Activated effector memory CD4-positive, alpha-beta T cell treated with anti-CD3 and anti-CD28 coated beads, Interleukin-2, amount 50 U/mL, for 16 hours (primary cell): ENCODE measurements around the gene SLC41A1.

Experiments
- DNase-seq: peaks from one replicate; pipeline ENCODE4 v3.0.0-alpha.2; 2020

Gene SLC41A1

DNA sequence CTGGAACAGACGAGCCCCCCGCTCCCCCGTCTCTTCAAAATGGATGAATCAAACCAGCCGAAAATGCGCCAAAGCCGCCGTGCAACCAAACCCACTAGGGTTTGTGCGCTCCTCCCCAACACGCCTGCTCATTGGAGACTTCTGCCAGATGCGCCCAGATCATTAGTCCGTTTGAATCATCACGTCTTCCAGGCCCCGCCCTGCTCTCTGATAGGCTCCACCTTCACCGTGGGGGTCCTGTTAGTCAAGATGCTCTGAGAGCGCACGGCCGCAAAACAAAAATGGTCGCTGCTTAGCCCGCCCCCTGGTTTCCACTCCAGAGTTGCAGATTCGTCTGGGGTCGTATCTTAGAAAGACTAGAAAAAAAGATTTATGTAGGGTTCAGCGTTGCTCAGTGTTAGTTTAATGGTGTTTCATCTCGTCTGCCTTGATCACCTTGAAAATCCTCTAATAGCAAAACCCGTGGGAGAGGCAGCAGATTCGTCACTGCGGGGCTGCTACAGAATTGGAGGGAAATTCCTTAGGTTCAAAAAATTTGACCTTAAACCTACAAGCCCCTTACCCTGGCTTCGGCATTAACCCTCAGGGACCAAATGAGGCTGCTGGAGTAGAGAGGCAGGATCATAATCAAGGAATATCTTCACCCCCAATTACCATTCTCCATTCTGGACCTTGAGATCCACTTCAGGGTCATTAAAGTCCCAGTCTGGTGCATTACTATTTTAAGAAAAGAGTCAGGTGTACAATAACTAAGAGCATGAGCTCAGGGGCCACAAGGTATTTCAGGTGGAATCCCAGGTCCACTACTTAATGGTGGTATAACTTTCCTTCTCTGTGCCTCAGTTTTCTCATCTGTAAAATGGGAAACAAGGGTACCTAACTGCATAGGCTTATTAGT lies 62.6 kb downstream of the SLC41A1 start, which contains the start of gene NUCKS1:
Gene NUCKS1, minus strand, starts transcription at position 45 of the 898 bp plus-strand sequence. CDS start 209 bp downstream, outside the sequence.
- DNase-seq = peak; percentile 99

DNA sequence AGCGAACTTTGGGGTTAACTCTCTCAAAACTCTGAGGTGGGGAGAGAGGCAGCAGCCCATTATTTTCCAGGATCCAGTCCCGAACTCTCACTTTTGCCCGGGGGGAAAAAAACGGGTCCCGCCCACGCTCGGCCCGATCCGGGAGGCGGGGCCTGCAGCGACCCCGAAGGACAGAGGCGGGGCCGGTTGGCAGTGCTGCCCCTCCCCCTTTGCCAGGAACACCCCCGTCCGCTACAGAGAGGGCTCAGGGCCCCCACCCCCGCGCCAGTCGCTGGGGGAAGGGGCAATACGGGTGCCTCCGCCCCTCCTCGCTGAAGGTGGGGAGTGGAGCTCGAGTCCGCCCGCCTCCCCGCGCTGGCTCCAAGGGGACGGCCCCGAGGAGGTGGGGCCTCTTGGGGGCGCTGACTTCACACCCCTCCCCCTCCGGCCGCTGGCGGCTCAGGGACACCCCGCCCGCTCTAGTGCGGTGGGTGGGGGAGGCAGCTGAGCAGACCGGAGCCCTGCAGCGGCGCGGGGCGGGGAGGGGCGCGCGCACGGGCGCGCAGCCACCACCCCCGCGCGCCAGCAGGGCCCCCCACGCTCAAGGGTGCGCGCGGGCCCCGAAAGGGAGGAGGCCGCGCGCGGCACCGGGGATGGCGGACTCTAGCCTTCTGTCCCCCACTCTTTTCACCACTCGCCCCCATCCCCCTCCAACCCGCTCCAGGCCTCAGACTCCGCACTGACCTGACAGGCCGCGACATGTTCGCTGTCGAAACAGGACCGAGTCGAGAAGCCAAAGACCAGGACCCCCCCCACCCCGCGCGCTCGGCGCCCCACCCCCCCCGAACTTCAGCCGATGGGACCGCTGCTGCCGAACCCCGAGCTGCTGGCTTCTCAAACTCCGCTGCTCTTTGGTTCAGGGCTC lies 63.5 kb downstream of the SLC41A1 start:
- DNase-seq = peak; percentile 98

DNA sequence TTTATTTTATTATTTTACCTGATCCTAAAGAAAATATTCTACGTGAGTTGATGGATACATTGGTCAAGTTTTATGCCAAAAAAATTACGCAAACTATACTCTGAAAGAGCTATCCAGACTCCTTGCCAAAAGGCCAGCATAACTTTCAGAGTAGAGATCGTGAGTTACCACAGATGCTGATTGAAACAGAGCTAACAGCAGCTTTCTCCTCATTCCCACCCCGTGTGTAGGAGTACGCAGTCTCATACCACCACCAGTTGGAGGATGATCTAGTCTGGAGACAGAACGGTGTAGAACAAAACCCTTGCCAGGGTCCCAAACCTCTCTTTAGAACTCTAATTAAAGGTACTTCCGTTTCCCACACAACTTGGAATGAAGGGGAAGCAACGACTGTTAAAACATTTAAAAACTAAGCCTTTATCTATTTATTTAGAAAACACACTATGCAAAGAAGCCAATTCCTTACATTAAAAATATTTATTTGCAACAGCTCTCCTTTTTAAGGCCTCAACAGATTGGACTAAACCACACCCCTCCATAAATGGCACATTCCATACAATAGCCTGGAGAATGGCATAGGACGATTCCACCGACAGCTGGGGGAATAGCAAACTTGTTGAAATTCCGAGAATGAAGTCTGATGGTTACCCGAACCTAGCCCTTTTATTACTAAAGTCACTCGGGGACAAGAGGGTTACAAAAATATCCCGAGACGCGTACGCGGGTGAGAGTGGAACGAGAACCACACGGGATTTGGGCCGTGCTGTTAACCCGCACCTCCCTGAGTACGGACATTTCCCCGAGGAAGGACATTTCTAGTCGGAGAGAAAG lies 64.4 kb downstream of the SLC41A1 start:
- peak; percentile 66 for DNase-seq

DNA sequence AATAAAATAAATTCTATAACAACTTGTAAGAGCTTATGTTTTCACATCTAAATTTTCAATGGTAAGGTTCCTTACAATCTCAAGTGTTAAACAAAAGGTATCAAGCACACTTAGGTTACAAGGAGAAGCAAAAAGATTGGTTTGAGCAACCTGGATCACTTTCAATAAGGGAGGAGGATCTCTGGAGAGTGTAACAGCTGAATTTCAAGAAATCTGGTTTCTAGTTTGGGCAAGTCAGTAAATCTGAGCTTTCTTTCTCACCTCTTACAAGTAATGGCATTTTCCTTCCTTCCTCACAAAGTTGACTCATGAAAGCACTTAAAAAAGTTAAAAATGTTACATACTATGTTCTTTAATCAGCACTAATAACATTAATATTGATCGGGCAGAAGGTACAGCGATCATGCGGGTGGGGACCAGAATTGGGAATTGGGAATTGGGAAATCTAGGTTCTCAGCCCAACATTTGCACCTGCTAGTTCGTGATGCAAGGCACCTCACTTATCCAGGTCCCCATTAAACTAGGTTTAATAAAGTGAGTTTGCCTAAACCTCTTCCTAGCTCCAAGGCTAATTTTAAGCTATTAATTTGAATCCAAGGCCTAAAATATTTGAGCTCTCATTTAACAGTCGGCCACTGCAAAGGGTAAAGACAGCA lies 66.1 kb downstream of the SLC41A1 start:
- DNase-seq = no peak

DNA sequence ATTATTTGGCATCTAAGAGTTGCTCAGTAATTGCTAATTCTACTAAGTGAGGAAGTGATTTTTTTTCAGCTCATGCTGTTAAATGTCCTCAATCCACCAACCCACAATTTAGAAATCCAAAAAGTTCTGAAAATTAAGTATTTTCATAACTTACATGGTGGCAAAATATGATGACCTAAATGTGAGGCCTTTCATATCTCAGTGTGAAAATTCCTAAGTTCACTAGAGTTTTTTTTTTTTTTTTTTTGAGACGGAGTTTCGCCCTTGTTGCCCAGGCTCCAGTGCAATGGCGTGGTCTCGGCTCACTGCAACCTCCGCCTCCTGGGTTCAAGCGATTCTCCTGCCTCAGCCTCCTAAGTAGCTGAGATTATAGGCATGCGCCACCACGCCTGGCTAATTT lies 68.6 kb downstream of the SLC41A1 start:
- DNase-seq = no peak

DNA sequence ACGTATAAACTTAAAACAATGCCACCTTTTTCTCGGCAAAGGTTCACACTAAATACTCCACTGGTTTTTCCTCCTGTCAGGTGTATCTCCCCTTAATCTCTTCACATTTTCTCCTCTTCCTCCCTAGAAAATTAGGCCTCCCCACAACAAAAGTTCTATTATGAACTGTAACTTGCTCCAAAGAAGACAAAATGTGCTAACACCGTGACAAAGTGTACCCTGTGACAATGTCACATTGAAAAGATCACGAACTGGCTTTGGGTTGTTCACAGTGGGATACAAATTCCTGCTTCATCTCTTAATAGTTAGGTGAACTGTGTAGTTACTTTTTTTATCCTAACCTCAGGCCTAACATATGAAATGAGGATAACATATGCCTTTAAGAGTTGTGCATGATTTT lies 69.0 kb downstream of the SLC41A1 start:
- no peak for DNase-seq

DNA sequence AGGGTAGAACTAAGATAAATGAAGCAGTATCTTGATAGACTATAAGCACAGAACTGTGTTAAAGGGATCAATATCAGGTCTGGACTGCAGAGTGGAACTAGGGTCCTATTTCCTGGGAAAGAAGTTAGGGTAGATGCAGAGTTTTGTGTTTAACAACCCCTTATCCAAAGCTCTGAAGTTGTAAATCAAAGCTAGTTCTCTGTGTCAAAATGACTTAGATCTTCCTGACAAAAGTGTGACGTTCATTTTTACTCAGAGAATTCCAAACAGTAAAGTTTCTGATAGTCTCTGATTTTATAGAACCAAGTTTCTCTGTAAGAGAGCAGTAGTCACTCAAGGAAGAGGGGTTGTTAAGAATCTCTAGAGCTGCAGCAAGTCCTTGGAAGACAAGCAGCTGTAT lies 71.3 kb downstream of the SLC41A1 start:
- no peak for DNase-seq

DNA sequence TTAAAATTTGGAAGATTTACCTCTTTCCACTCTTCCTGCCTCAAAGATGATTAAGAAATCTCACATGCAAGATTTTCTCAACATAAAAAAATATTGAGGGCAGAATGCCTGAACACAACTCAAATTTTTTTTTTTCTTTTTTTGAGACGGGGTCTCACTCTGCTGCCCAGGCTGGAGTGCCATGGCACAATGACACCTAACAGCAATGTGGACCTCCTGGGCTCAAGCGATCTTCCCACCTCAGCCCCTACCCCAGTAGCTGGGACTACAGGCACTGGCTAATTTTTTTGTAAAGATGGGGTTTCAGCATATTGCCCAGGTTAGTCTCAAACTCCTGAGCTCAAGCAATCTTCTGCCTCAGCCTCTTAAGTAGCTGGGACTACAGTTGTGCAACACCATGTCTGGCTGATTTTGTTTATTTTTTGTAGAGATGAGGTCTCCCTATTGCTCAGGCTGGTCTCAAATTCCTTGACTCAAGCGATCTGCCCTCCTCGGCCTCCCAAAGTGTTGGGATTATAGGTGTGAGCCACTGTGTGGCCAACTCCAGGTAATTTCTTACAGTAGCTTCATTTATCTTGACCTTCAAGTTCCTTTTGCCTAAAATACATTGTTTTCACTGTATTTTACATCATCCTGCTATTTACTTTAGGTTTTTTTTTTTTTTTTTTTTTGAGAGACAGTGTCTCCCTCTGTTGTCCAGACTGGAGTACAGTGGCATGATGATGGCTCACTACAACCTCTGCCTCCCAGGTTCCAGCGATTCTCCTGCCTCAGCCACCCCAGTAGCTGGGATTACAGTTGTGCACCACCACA lies 73.4 kb downstream of the SLC41A1 start:
- no peak for DNase-seq
